ENCODE data around the gene RHOT1. TPM values are rescaled to one million over a fixed set of nuclear protein-coding genes. Genes with fewer than 3 reads are reported as not detected.

Gene RHOT1
- total RNA-seq: 23.2 and 32.8 TPM in 2 replicates

DNA sequence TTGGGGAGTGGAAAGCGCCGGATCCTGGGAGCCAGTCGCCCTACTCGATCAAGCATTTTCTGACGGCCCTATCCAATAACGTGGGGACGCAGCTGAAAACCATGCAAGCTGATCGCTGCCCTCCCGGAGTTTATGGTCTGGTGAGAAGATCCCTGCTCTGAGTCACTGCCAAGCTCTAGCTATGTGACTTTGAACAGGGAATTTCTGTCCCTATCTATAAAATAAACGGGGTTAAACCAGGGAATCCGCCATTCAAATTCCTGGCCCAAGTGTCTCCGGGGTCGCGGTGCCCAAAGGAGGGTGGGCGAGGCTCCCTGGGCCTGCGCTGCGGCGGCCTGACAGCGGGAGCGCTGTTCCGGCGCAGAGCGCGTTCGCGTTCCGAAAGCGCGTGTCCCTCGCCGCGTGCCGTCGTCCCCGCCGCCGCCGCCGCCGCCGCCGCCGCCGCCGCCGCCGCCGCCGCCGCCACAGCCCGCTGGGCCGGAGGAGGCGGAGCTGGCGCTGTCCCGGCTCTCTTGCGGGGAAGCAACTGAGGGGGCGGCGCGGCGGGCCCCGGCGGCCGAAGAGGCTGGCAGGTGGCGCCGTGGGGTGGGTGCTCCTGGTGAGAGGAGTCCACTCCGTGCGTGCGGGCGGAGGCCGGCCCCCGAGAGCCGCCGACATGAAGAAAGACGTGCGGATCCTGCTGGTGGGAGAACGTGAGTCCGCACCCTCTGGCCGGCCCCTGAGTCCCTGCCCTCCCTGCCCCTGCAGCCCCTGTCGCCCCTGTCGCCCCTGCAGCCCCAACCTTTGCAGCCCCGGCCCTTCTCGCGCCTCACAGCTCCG lies at the start of gene RHOT1:
TSS of gene RHOT1 (plus strand) at position 465 of the 819 bp plus-strand sequence. CDS start at position 656, 191 bp downstream.

DNA sequence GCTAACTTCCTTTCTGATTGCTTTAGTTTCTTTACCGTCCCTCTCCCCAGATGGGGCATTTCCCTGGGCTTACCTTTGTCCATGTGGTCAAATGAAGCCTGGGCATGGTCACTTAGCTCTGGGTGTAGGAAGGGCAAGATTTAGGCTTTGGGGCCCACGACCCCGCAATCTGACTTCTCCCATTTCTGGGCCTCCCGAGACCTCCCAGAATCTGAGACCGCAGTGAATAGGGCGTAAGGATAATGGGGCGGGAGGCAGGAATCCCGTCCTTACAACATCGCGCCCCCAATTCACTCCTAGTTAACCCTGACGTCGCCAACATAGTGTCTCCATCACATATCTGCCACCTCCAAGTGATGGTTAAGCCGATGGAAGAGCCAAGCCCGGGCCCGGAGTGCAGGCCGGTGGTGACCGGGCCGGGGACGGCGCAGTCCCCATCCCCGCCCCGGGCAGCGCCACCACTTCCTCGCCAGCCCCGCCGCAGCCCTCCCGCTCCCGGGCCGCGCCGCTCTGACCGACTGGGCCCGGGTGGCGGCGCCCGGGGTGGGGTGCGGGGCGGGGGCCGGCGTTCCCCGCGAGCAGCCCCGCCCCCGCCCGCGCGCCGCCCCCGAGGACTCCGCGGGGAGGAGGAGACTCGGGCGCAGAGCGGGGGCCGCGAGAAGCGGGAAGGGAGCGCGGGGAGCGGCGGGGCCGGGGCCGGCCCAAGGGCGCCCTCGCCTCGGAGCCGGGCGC lies 123.1 kb downstream of the RHOT1 start, which contains the start of gene RHBDL3:
TSS of gene RHBDL3 (plus strand) at position 641 of the 732 bp plus-strand sequence. CDS start 358 bp downstream, outside the sequence.

Other genes starting within 250 kb of the RHOT1 start
- gene UTP6, start 240.8 kb upstream of the RHOT1 start, total RNA-seq: 22.4 and 22.5 TPM in 2 replicates
- gene SUZ12, start 205.5 kb upstream of the RHOT1 start, total RNA-seq: 8.4 and 14.5 TPM in 2 replicates
- gene LRRC37B, start 135.1 kb upstream of the RHOT1 start, total RNA-seq: 10.9 and 14.4 TPM in 2 replicates
- under 0.01 and 0.17 TPM in 2 replicates for gene RHBDL3, start 123.3 kb downstream of the RHOT1 start, total RNA-seq
- gene C17orf75, start 199.7 kb downstream of the RHOT1 start, total RNA-seq: 16.4 and 22.0 TPM in 2 replicates
- 53.9 and 62.3 TPM in 2 replicates for gene ZNF207, start 207.7 kb downstream of the RHOT1 start, total RNA-seq